B cell (primary cell): ENCODE data around the gene ENTHD1. TPM values are rescaled to one million over a fixed set of nuclear protein-coding genes. Genes with fewer than 3 reads are reported as not detected.

Source experiments
- ATAC-seq: fragments of 200-7000 bp; cut with Tn5 transposase; one replicate; pipeline ENCODE4 v1.10.0; 2021; ENCODE audit warnings: low read depth, mild to moderate bottlenecking, moderate number of reproducible peaks, moderate library complexity
- CTCF ChIA-PET: fragments of 350-600 bp; sonication (Branson Sonifier 250); formaldehyde crosslinking; loops from one replicate; lab custom pipeline; 2021; ENCODE audit warnings: antibody characterized with exemption, inconsistent platforms; lab: Charles Lee
- POLR2A ChIA-PET: fragments of 350-600 bp; sonication (Branson Sonifier 250); formaldehyde crosslinking; loops from one replicate; lab custom pipeline; 2021; ENCODE audit warnings: antibody characterized with exemption; lab: Charles Lee
- DNase-seq: peaks from one replicate; pipeline ENCODE4 v3.0.0; 2013
- H2AFZ ChIP-seq: 2 replicates; pipeline ENCODE4 v1.6.1; 2012; ENCODE audit warnings: mild to moderate bottlenecking, low read depth, low read length; ENCODE audit not compliant: insufficient read depth, poor library complexity, severe bottlenecking
- H3K27ac ChIP-seq, 2 donors: 1 replicate in 1 of 2; 2 replicates in 1 of 2; pipeline ENCODE4 v1.5.1; 2012 to 2013; ENCODE audit warnings: low read length in 2 of 2, mild to moderate bottlenecking in 2 of 2, moderate library complexity in 1 of 2
- H3K27me3 ChIP-seq, 4 experiments: fragments of 200-600 bp in 1 of 4; sonication (generic) in 1 of 4; replicated peaks in 1 of 4; 1 replicate in 2 of 4; 2 replicates in 2 of 4; pipeline versions ENCODE4 v1.6.1 to v1.7.0; 2013 to 2016; ENCODE audit warnings: low read length in 3 of 4, mild to moderate bottlenecking in 2 of 4, mixed read lengths in 1 of 4, moderate library complexity in 1 of 4; ENCODE audit not compliant: insufficient read depth in 4 of 4, control insufficient read depth in 3 of 4; ENCODE audit errors: control extremely low read depth in 1 of 4
- H3K36me3 ChIP-seq, 2 experiments: replicated peaks in 1 of 2; 1 replicate in 1 of 2; 2 replicates in 1 of 2; pipeline versions ENCODE4 v1.6.1 to v1.7.1; 2013; ENCODE audit warnings: low read length in 1 of 2; ENCODE audit not compliant: insufficient read depth in 2 of 2, control insufficient read depth in 1 of 2; ENCODE audit errors: control extremely low read depth in 1 of 2, extremely low read depth in 1 of 2
- H3K4me1 ChIP-seq, 2 donors: fragments of 200-600 bp in 1 of 2; sonication (generic) in 1 of 2; 1 replicate in 1 of 2; 2 replicates in 1 of 2; pipeline versions ENCODE4 v1.5.1 to v1.6.1; 2013 to 2017; ENCODE audit warnings: low read length in 2 of 2; ENCODE audit not compliant: control insufficient read depth in 2 of 2, insufficient read depth in 2 of 2
- H3K4me2 ChIP-seq: replicated peaks from 2 replicates; pipeline ENCODE3; 2012; ENCODE audit warnings: mild to moderate bottlenecking, low read depth, low read length; ENCODE audit not compliant: poor library complexity, severe bottlenecking
- H3K4me3 ChIP-seq, 5 experiments: fragments of 200-600 bp in 1 of 5; sonication (generic) in 1 of 5; 1 replicate in 3 of 5; 2 replicates in 2 of 5; pipeline versions ENCODE4 v1.5.1 to v1.7.0; 2011 to 2016; ENCODE audit warnings: low read length in 4 of 5, mild to moderate bottlenecking in 4 of 5, low read depth in 2 of 5, control low read depth in 1 of 5, moderate library complexity in 1 of 5; ENCODE audit not compliant: insufficient read depth in 1 of 5; ENCODE audit errors: control extremely low read depth in 1 of 5, extremely low read depth in 1 of 5
- H3K79me2 ChIP-seq: fragments of 200-600 bp; sonication (generic); one replicate; pipeline ENCODE4 v1.6.0; 2016; ENCODE audit warnings: low read length; ENCODE audit not compliant: control insufficient read depth, insufficient read depth
- H3K9ac ChIP-seq: fragments of 200-600 bp; sonication (generic); 2 replicates; pipeline ENCODE4 v1.6.1; 2017; ENCODE audit warnings: mild to moderate bottlenecking, low read length, moderate library complexity
- H3K9me3 ChIP-seq, 3 donors: one replicate each; pipeline versions ENCODE4 v1.6.1 to v1.7.1; 2013; ENCODE audit warnings: low read length in 2 of 3; ENCODE audit not compliant: control insufficient read depth in 2 of 3, insufficient read depth in 1 of 3; ENCODE audit errors: control extremely low read depth in 1 of 3
- H4K20me1 ChIP-seq: 2 replicates; pipeline ENCODE4 v1.6.0; 2012; ENCODE audit warnings: mild to moderate bottlenecking, low read length; ENCODE audit not compliant: insufficient read depth, control insufficient read depth, poor library complexity, severe bottlenecking
- H3K27ac Mint-ChIP-seq: one replicate; pipeline ENCODE4 v1.8.0; 2021; ENCODE audit warnings: mixed read lengths
- H3K27me3 Mint-ChIP-seq: one replicate; pipeline ENCODE4 v1.8.0; 2021; ENCODE audit warnings: mixed read lengths
- H3K4me1 Mint-ChIP-seq: one replicate; pipeline ENCODE4 v1.8.0; 2021; ENCODE audit warnings: mixed read lengths
- H3K4me3 Mint-ChIP-seq: one replicate; pipeline ENCODE4 v1.8.0; 2021; ENCODE audit warnings: mixed read lengths
- H3K9me3 Mint-ChIP-seq: one replicate; pipeline ENCODE4 v1.8.0; 2022; ENCODE audit warnings: mixed read lengths; ENCODE audit not compliant: insufficient read depth
- EZH2 ChIP-seq: IDR thresholded peaks from 2 replicates; pipeline ENCODE4 v1.6.1; 2012; ENCODE audit warnings: borderline replicate concordance, low read depth, mild to moderate bottlenecking, moderate library complexity, low read length; ENCODE audit not compliant: insufficient read depth, poor library complexity, severe bottlenecking
- WGBS: methylation state at CpG from one replicate; pipeline ENCODE4 v1.1.5; 2013; ENCODE audit warnings: missing lambda C conversion rate; ENCODE audit not compliant: insufficient coverage; 5-methylcytosine and 5-hydroxymethylcytosine counted together
- intact Hi-C: fragments of 100-400 bp; cut with micrococcal nuclease; formaldehyde crosslinking; loops from one replicate; pipeline ENCODE4 v1.10.0; 2022
- polyA plus RNA-seq: library from polyadenylated mRNA; depleted of rRNA; stranded (reverse); fragments of >200 nt; gene quantifications from 2 replicates; pipeline ENCODE4 v1.2.3, GENCODE V29; 2012
- total RNA-seq, 2 donors: library from RNA; stranded (reverse); fragments of 120-200 nt in 1 of 2; gene quantifications; 1 replicate in 1 of 2; 2 replicates in 1 of 2; pipeline versions ENCODE4 v1.2.3 to v1.2.4, GENCODE V29; 2013 to 2022
- TF ChIP-seq, protein P1 (sequence below): fragments of 200-600 bp; IDR thresholded peaks from one replicate; pipeline ENCODE4 v1.8.0; 2022; ENCODE audit warnings: antibody characterized with exemption, mild to moderate bottlenecking

Gene ENTHD1
- total and polyA plus RNA-seq, 2 donors (not counting 1 experiment from before 2014, with no cell fraction given) = not detected

DNA sequence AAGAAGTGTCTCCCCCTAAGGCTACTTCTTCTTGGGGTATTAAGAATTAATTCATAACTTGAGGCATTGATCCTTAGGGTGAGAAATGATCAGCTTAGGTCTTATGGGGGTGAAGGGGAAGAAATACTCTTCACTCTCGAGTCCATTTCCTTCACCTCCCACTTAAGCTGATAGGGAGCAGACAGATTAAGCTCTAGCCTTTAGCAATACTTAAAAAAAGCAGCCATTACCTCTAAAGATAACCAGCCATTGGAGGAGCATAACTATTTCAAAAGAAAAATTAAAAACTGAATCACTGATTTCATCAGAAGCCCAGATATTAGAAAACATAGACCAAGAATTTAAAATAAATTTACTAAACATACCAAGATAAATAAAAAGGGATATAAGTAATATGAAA lies 60.5 kb downstream of the ENTHD1 start:
- no CpG with 5 or more reads among the region's 1 CpG for WGBS
- ChIA-PET POLR2A (interaction anchor here (1.3 kb wide), 1 partner anchor 11 kb away, joined by 3 read pairs; no protein-coding TSS in a partner anchor), CTCF (interaction anchor here (0.9 to 2.8 kb wide), 3 partner anchors 13 to 192 kb away, joined by 3 to 9 read pairs (median 4); no protein-coding TSS in a partner anchor)
- no peak for ATAC-seq
- no peaks in the 10 kb centered on the region for H3K27me3 Mint-ChIP-seq
- H3K36me3 ChIP-seq = peaks cover 0 to 2% of the 10 kb centered on the region in 2 experiments
- H3K27ac ChIP-seq = peak overlapping the region in 1 of 2 donors; percentile 1
- peak overlapping the region in 1 of 5 experiments; percentile 7 for H3K4me3 ChIP-seq
- H3K4me1 ChIP-seq = peaks cover 12 to 44% of the 10 kb centered on the region in 2 donors
- no peak for DNase-seq
- H3K9ac ChIP-seq = peak overlapping the region; percentile 10
- H3K4me1 Mint-ChIP-seq = peaks cover 66% of the 10 kb centered on the region
- no peaks in the 10 kb centered on the region for H3K27me3 ChIP-seq
- H3K27ac Mint-ChIP-seq = no peak overlapping the region
- H3K4me3 Mint-ChIP-seq = peak overlapping the region; percentile 10
- peak overlapping the region; percentile 43 for H2AFZ ChIP-seq
- H4K20me1 ChIP-seq = no peaks in the 10 kb centered on the region
- H3K9me3 ChIP-seq = peaks cover 9 to 18% (median 16%) of the 10 kb centered on the region in 3 donors
- intact Hi-C loops = loop anchor here (10.0 kb wide), 1 partner anchor 102 kb away; no protein-coding TSS in a partner anchor
- peaks cover 9% of the 10 kb centered on the region for H3K9me3 Mint-ChIP-seq
- H3K4me2 ChIP-seq = peak overlapping the region; percentile 48
- H3K79me2 ChIP-seq = peaks cover 6% of the 10 kb centered on the region
- TF ChIP-seq, protein P1, sequence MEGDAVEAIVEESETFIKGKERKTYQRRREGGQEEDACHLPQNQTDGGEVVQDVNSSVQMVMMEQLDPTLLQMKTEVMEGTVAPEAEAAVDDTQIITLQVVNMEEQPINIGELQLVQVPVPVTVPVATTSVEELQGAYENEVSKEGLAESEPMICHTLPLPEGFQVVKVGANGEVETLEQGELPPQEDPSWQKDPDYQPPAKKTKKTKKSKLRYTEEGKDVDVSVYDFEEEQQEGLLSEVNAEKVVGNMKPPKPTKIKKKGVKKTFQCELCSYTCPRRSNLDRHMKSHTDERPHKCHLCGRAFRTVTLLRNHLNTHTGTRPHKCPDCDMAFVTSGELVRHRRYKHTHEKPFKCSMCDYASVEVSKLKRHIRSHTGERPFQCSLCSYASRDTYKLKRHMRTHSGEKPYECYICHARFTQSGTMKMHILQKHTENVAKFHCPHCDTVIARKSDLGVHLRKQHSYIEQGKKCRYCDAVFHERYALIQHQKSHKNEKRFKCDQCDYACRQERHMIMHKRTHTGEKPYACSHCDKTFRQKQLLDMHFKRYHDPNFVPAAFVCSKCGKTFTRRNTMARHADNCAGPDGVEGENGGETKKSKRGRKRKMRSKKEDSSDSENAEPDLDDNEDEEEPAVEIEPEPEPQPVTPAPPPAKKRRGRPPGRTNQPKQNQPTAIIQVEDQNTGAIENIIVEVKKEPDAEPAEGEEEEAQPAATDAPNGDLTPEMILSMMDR = no peak
- TF ChIP-seq EZH2 = no peak

GRCh38 chr22:39832627-39833074 lies 60.9 kb downstream of the ENTHD1 start:
- 35% methylated on average over 5 of the region's 7 CpGs for WGBS
- POLR2A ChIA-PET = interaction anchor here (0.9 to 1.3 kb wide), 2 partner anchors 12 to 13 kb away, joined by 3 read pairs; no protein-coding TSS in a partner anchor
- H3K27ac Mint-ChIP-seq = peak overlapping the region; percentile 54

More at GRCh38 chr22:39832627-39833074, 60.9 kb downstream of the ENTHD1 start:
- no peaks in the 10 kb centered on the region for H3K27me3 Mint-ChIP-seq
- CTCF ChIA-PET = interaction anchor here (0.9 to 2.8 kb wide), 3 partner anchors 13 to 192 kb away, joined by 3 to 9 read pairs (median 4); no protein-coding TSS in a partner anchor
- Histone ChIP-seq H3K4me2 (peak overlapping the region; percentile 48), H3K9ac (peak overlapping the region; percentile 10), H4K20me1 (no peaks in the 10 kb centered on the region), H3K4me1 (peaks cover 12 to 48% of the 10 kb centered on the region in 2 donors), H3K27me3 (no peaks in the 10 kb centered on the region), H3K79me2 (peaks cover 9% of the 10 kb centered on the region), H3K27ac (peak overlapping the region in 1 of 2 donors; percentile 1), H3K9me3 (peaks cover 8 to 16% (median 15%) of the 10 kb centered on the region in 3 donors), H3K4me3 (peak overlapping the region in 1 of 5 experiments; percentile 30), H2AFZ (peak overlapping the region; percentile 43), H3K36me3 (peaks cover 0 to 2% of the 10 kb centered on the region in 2 experiments)
- intact Hi-C loops = loop anchor here (10.0 kb wide), 1 partner anchor 102 kb away; no protein-coding TSS in a partner anchor
- peak overlapping the region; percentile 55 for H3K4me3 Mint-ChIP-seq
- peaks cover 9% of the 10 kb centered on the region for H3K9me3 Mint-ChIP-seq
- TF ChIP-seq EZH2 = no peak
- TF ChIP-seq, protein P1 = no peak
- DNase-seq = no peak
- ATAC-seq = peak; percentile 10
- peaks cover 69% of the 10 kb centered on the region for H3K4me1 Mint-ChIP-seq
